CD4-positive, alpha-beta T cell treated with Interleukin-15 for 4 hours (primary cell): ENCODE results near the gene MED22.
"Not testable (repeated sequence)": the region's sequence is repeated elsewhere in the genome, so short reads cannot be mapped to it uniquely, and the experiment has no call there.

Experiments used
- DNase-seq: peaks from one replicate; pipeline ENCODE4 v3.0.0-alpha.2; 2020; ENCODE audit warnings: low spot score

MED22 gene

DNA sequence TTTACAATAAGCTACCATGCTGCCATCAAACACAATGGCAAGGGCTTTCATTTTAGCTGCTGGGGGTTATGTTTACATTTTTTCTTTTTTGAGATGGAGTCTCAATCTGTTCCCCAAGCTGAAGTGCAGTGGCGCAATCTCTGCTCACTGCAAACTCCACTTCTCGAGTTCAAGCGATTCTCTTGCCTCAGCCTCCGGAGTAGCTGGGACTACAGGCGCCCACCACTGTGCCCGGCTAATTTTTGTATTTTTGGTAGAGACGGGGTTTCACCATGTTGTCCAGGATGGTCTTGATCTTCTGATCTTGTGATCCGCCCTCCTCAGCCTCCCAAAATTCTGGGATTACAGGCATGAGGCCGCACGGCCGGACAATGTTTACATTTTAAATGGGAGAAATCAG, 13.0 kb downstream of the MED22 start:
- not testable (repeated sequence) for DNase-seq

DNA sequence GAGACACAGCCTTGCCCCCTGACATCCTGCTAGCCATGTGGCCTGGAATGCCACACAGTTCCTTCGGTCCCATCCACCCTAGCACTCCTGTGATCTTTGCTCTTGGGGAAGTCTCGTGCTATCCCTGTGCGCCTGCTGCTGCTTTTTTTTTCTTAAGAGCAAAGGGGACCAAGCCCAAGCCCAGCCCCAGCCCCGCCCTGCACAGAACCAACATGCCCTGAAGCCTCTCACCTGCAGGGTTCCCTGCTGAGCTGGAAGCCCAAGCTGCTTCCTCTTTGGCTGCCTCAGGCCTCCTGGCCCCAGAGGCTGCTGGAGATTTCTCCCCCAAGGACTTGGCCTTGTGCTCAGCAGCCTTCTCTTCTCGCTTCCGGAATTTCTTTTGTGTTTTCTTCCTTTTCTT, 13.8 kb downstream of the MED22 start:
- no peak for DNase-seq

DNA sequence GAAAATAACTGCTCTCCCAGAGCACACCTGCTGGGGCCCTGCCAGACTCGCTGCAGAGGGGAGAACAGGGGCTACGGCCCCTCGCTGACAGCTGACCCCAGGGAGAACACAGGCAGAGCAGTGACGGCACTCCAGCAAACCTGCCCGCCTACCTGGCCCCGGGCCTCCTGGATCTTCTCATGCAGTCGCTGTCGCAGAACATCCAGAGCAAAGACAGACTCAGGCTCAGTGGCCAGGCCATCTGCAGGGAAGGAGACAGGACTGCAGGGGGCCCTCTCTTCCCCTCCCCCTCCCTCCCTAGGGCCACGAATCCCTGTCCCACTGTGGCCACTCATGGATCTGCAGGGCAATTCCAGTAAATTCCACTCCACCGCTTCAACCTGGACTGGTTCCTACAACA, 14.4 kb downstream of the MED22 start:
- no peak for DNase-seq

DNA sequence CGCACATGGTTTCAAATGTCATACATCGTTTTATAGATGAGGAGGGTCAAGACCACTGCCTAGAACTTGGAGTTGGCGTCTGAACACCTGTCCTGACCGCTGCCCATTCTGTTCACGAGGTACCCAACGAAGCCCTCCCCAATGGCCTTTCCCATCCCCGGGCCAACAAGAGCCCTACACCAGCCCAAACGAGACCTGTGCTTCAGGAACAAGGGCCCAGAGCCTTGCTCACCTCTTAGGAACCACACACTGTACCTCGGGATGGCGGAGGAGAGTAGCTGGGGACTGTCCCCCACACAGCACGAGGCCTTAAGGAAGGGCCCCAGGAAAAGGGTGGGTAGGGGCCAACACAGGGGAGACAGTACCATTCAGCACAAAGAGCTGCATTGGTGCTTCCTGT, 14.9 kb downstream of the MED22 start:
- DNase-seq: no peak

DNA sequence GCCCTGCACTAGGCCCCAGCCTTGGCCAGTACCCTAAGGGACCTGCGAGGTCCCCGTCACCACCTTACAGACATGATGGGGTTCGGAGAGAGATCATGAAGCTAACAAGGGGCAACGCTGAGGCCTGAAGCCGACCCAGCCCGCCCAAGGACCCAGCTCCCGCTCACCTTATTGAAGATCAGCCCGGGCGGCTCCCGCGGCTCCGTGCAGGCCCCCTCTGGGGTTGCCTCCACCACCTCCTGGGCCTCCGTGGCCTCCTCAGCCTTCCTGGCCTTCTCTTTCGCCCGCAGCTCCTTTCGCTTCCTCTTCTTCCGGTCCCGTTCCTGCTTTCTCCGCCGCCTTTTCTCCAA, 15.6 kb downstream of the MED22 start:
- no peak for DNase-seq

DNA sequence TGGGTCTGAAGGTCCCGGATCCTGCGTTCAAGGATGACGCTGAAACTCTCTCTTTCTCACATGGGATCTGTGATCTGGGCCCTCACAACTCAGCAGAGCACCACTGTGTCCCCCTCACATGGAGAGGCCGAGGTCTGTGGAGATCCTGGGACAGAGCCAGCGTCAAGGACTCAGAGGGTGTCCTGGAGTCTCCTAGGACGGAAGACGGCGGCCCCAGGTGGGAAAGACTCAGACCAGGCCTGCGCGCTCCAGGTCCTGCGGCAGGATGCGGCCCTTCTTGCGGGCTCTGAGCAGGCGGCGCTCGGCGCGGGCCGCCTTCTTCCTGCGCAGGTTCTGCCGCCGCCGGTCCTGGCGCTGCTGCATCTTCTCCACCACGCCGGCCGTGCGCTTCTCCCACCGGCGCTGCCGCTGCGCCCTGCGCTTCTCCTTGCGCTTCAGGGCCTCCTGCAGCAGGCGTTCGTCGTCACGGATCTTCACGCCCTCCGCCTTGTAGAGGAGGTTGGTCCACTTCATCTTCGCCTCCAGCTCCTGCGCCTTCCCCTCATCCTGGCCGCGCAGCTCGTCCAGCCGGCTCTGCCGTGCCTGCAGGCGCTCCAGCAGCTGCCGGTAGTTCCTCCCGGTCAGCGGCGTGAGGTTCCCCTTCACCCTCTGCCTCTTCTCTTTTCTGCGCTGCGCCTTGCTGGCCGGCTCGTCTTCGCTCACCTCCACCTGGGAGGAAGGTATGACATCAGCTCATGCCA, 16.1 kb downstream of the MED22 start:
- no peak for DNase-seq

DNA sequence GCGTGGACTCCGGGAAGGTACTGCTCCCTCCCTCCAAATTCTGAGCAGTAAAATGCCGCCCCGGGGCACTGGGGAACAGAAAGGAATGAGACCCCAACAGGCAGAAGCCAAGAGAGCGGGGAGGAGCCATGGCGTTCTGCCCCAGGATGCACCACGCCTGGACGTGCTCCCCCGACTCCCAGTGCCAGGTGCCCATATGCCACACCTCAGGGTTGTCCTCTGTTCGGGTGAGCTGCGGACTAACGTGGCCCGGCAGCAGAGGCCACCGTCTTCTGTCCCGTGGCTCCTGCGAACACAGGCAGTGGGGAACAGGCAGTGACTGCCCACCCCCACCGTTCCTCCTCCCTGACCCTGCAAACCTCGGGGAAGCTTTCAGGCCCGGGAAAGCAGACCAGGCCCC, 16.7 kb downstream of the MED22 start:
- DNase-seq: no peak

DNA sequence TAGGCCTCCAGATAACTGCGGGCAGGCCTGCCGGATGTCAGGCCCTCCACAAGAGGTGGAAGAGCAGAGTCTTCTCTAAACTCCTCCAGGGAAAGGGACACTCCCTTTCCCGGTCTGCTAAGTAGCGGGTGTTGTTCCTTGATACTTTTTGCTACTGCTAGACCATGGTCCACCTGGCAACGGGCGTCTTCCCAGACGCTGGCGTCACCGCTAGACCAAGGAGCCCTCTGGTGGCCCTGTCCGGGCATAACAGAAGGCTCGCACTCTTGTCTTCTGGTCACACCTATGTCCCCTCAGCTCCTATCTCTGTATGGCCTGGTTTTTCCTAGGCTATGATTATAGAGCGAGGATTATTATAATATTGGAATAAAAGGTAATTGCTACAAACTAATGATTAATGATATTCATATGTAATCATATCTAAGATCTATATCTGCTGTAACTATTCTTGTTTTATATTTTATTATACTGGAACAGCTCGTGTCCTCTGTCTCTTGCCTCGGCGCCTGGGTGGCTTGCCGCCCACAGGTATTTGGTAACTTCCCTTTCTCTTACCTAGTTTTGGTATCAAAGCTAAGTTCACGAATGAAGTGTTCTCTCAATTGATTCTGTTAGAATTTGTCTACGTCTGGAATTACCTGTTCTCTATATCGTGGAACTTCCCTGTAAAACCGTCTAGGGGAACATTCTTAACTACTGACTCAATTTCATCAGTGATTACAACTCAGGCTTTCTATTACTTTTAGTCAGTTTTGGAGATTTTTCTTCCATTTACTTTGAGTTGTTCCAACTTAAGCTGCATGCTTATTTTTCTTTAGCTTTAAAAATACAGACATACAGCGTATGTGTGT, 18.4 kb downstream of the MED22 start:
- DNase-seq: not testable (repeated sequence)

DNA sequence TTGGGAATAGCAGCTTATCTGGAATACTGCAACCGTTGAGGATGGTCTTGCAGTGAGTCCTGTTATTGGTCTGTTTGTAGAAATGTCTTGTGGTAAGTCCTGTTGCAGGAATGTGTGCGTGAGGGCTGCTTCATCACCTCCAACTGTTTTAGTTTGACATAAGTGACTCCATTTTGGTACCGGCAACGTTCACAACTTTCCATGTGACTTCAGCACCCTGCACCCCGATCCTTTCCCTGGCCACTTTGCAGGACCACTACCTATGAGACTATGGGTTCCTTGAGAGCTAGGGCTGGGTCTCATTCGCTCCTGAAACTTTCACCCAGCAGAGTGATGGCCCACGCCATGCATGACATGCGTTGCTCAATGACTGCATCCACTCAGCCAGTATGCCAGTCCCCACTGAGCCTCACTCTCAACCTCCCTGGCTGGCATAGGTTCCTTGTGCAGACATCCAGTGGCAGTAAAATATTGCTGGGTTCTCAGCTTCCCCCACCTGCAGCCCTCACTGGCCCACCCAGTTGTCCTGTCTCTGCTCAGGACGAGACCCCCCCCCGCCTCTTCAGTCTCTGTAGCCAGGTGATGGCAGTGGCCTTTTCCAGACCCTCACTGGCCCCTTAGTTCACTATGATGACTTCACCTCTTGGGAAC, 20.0 kb downstream of the MED22 start:
- DNase-seq: no peak

DNA sequence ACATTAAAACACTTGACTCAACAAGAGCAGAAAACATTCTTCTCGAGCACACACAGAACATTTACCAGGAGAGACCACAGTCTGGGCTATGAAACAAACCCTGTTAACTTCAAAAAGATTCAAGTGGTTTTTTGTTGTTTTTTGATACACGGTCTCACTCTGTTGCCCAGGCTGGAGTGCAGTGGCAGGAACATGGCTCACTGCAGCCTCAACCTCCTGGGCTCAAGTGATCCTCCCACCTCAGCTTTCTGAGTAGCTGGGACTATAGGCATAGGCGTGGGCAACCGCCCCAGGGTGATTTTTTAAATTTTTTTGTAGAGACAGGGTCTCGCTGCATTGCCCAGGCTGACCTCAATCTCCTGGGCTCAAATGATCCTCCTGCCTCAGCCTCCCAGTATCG, 20.9 kb downstream of the MED22 start:
- DNase-seq: not testable (repeated sequence)

DNA sequence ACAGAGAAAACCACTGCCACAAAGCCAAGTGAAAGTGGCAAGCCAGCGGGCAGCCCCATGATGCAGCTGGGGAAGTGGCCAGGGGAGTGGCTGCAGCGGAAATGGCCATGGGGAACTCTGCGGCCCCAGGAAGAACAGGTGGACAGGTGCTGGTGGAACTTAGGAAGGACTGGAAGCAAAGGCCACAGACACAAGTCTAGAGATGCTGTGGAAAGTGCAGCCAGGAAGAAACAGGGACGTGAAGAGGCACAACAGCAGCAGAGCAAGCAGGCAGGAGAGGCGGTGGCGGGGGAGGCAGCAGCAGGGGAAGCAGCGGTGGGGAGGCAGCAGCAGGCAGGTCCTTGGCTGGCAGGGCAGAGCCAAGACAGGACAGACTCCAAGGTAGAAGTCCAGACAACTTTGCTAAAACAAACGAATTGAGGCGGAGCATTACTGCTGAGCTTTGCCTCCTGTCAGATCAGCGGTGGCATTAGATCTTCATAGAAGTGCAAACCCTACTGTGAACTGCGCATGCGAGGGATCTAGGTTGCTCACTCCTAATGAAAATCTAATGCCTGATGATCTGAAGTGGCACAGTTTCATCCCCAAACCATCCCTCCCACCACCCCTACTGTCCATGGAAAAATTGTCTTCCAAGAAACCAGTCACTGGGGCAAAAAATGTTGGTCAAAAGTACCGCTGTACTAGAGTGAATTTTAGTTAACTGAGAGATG, 23.8 kb downstream of the MED22 start:
- no peak for DNase-seq

DNA sequence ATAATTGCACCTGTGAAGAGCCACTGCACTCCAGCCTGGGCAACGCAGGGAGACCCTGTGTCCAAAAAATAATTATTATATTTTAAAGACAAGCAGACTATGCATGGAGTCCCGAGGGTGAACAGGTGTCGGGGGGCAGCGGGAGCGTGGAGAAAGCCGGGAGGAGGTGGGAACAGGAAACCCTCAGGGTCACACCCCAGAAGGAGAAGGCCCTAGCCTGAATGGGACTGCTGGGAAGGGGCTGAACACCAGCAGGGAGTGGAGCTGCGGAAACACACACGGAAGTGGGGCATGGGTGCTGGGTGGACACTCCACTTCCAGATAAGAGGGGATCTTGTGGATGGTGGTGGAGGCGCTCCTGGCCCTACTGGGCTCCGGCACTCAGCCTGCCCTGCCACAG, 24.7 kb downstream of the MED22 start:
- no peak for DNase-seq

DNA sequence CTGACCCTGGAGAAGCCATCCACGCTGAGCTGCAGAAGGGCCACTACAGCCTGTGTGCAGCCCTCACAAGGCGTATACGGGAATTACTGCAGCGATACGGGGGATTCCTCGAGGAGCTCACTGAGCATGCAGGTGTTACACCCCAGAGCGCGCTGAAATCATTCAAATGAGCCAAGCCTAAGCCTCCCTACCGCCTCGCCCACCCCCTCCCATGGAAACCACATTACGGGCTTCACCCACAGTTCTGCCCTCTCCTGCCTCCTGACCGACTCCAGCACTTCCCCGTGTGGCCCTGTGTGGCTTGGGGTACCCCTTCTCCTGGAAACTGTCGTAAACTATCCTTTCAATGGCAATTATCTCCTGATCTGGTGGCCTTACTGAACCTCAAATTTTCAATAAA, 25.2 kb downstream of the MED22 start:
- DNase-seq: no peak

DNA sequence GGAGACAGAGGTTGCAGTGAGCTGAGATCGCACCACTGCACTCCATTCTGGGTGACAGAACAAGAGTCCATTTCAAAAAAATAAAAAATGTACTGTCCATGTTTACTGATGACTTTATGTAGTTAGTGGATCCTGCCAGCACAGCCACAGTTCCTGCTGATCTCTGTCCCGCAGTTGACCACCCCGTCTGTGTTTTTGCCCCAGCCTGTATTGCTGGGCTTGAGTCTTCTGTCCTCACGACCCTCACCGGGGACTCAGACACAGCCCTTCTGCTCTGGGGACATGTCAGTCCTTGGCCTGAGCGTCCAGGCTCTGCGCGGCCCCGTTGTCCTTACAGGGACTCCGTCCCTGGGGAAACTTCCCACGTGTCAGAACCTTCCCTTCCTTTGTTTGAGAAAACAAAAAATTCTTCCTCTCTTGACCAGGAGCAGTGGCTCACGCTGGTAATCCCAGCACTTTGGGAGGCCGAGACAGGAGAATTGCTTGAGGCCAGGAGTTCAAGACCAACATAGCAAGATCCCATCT, 26.5 kb downstream of the MED22 start:
- no peak for DNase-seq

DNA sequence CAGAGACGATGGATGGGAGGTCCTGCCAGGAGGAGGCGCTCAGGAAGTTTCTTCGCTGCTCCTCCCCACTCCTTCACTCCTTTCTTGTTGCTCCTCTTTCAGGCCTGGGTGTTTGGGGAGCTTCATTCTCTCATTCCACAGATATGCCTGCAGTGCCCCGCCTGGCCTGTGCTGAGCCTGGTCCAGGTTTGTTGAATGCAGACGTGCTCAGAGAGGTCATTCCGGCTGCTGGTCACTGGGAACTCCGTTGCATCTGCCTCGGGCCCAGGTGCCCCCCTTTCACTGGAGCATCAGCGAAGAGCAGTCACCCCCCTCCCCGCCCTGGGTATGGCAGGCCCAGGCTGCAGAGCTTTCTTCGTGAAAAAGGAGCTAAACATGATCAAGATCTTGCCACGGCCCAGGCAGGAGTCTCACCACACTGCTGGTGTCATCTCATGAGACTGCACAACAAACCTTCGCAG, 27.5 kb downstream of the MED22 start:
- DNase-seq: no peak

DNA sequence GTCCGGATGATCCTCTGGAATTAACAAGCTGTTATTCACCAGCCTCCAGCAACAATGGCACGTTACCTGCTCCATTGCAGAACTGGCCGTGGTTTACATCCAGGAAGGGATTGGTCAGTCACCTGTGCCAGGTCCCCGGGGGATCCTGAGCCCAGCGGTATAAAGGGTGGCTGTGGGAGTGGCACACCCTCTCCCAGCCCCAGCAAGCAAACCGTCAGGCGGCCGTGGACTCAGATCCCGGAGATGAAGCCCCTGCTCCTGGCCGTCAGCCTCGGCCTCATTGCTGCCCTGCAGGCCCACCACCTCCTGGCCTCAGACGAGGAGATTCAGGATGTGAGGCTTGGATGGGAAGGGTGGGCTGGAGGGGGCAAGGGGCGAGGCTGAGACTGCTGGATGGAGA, 30.4 kb downstream of the MED22 start:
- DNase-seq: not testable (repeated sequence)

DNA sequence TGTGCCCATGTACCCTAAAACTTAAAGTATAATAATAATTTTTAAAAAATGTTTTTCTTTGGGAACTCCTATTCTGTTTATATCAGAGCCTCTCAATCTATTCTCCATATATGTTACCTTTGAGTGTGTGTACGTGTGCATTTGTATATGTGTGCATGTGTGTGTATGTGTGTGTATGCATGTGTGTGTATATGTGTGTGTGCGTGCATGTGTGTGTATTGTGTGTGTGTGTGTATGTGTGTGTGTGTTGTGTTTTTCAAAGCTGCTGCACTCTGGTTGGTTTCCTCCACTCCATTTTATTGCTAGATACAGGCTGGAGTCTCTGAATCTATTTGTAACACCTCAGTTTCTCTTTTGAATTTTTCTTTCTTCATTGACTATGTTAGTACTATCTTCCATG, 31.9 kb downstream of the MED22 start:
- no peak for DNase-seq

DNA sequence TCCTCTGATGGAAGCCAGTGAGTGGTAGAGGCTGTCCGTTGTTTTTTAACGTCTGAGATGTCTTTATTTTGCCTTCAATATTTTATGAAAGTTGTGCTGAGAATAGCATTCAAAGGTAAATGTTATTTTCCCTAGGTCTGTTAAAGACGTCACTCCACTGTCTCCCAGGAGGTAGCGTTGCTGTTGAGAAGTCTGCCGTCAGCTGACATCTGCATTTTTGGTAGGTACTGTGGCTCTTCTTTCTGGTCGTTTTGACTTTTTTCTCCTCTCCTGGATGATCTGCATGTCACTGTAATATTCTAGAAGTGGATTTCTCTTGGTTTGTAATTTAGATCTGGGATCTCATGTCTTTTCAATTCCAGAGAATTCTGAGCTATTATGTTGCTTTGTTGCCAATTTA, 38.3 kb downstream of the MED22 start:
- no peak for DNase-seq

DNA sequence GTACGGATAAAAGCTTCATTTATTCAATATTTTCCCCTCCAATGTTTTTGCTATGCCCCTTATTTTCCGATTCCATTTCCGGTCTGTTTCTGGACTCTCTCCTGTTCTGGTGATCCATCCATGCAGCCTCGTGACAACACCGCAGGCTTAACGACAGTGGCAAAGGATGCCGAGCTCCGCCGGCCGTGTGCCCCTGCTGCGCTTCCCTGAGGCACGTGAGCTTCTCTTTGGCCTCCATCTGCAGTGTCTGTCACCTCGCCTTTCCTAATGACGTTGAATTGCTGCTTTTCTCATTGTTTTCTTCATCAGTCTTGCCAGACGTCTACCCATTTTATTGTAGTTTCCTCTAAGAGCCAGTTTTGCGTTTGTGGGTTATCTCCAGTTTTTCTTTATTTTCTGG, 40.6 kb downstream of the MED22 start:
- no peak for DNase-seq

DNA sequence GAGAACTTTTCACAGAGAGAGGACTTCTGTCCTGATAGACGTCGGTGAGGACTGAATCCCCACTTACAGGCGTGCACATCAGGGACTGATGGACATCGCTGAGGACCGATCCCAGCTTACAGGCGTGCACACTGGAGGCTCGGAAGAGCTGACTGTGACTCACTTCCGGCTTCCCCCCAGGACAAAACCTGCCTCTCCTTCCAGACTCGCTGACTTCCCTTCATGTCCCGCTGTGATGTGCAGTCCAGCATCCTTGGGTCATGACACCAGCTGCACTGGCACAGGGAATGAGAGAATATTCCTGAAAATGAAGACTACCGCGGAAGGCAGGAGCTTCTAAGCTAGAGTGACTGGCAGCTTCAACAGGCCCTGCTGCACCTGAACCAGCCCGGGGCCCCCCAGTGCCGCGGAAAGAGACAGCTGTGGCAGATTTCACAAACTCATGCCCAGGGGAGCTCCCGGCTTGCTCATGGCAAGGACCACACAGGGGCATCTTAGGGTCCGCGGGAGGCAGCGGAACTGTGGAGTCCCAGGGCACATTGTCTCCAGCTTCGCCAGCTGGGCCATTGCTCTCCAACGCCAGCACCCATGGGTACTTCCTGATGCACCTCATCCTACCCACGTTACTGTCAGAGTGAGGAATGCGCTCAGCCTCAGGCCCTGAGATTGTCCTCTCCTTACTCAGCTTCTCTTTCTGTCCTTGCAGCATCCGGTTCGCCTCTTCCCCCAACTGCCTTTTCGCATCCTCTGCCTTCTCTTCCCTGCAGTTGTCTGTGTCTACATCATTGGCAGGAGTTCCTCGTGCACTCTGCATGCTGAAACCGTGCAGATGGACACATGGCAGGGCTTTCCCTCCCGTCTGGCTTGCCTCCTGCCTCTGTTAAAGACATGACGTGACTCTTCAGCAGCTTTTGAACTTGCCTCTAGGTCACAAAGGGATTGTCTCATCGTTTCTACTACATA, 41.4 kb downstream of the MED22 start:
- no peak for DNase-seq

DNA sequence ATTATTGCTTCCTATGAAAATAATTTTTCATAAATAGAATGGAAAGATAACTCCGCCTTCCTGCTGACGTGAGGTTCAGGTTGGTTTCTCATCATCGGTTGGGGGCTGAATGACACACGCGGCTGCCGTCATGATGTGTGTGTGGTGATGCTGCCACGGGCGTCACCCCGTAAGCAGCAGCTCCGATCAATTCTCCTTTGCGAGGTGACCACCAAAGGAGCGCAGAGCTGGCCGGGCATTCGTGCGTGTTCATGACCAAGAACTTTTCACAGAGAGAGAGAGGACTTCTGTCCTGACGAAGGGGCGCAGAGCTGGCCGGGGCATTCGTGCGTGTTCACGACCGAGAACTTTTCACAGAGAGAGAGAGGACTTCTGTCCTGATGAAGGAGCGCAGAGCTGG, 42.2 kb downstream of the MED22 start:
- DNase-seq: no peak
